IMR-90 (cell line): Measurements from ENCODE around the gene CEP135. TPM values are rescaled to one million over a fixed set of nuclear protein-coding genes. Genes with fewer than 3 reads are reported as not detected.

Source experiments
- ATAC-seq: fragments of 200-7000 bp; cut with Tn5 transposase; 2 replicates; pipeline ENCODE4 v1.9.1; 2020; ENCODE audit warnings: low read depth, mild to moderate bottlenecking, moderate library complexity
- BruUV-seq: library from RNA; stranded (reverse); fragments of 400-500 nt; replicated peaks from 2 replicates; lab custom pipeline; 2021; lab: Mats Ljungman, UMichigan
- CTCF ChIA-PET: fragments of 300-600 bp; formaldehyde crosslinking; extraction: SDS; loops from one replicate; lab custom pipeline; 2021; ENCODE audit warnings: antibody characterized with exemption; lab: Yijun Ruan, JAX
- POLR2A ChIA-PET: fragments of 300-600 bp; sonication (Branson Sonifier 250); formaldehyde crosslinking; loops from one replicate; lab custom pipeline; 2022; ENCODE audit warnings: antibody characterized with exemption; ENCODE audit not compliant: unreplicated experiment; lab: Charles Lee
- DNase-seq: peaks from one replicate; pipeline ENCODE4 v3.0.0; 2013
- H2AFZ ChIP-seq: replicated peaks from 2 replicates; pipeline ENCODE3; 2013; ENCODE audit warnings: low read length, mild to moderate bottlenecking; ENCODE audit not compliant: poor library complexity
- H2AK5ac ChIP-seq: 2 replicates; pipeline ENCODE4 v1.6.1; 2013; ENCODE audit warnings: low read depth, low read length, inconsistent platforms
- H2AK9ac ChIP-seq: replicated peaks from 2 replicates; pipeline ENCODE3; 2013; ENCODE audit warnings: mild to moderate bottlenecking, low read depth, low read length, moderate library complexity; ENCODE audit not compliant: poor library complexity
- H2BK120ac ChIP-seq: 2 replicates; pipeline ENCODE4 v1.6.1; 2013; ENCODE audit warnings: low read depth, low read length, inconsistent platforms
- H2BK15ac ChIP-seq: 3 replicates; pipeline ENCODE4 v1.6.1; 2013; ENCODE audit warnings: low read depth, low read length, inconsistent platforms
- H2BK20ac ChIP-seq: 2 replicates; pipeline ENCODE4 v1.6.1; 2013; ENCODE audit warnings: low read depth, mild to moderate bottlenecking, inconsistent platforms, low read length, moderate library complexity
- H2BK5ac ChIP-seq: 2 replicates; pipeline ENCODE4 v1.6.1; 2013; ENCODE audit warnings: mild to moderate bottlenecking, low read depth, low read length, inconsistent platforms; ENCODE audit not compliant: poor library complexity, severe bottlenecking
- H3K14ac ChIP-seq: replicated peaks from 2 replicates; pipeline ENCODE4 v1.6.1; 2013; ENCODE audit warnings: low read depth, low read length, inconsistent platforms
- H3K18ac ChIP-seq: 2 replicates; pipeline ENCODE4 v1.6.1; 2013; ENCODE audit warnings: low read depth, low read length, control low read depth
- H3K23ac ChIP-seq: 2 replicates; pipeline ENCODE4 v1.6.1; 2013; ENCODE audit warnings: low read depth, low read length, inconsistent platforms
- H3K27ac ChIP-seq: 2 replicates; pipeline ENCODE4 v1.5.1; 2013; ENCODE audit warnings: mild to moderate bottlenecking, control low read depth, low read length; ENCODE audit not compliant: insufficient read depth
- H3K27me3 ChIP-seq: 2 replicates; pipeline ENCODE4 v1.6.1; 2013; ENCODE audit warnings: low read length; ENCODE audit not compliant: control insufficient read depth, insufficient read depth
- H3K36me3 ChIP-seq: 2 replicates; pipeline ENCODE4 v1.6.1; 2013; ENCODE audit warnings: low read length, mixed read lengths; ENCODE audit not compliant: control insufficient read depth, insufficient read depth
- H3K4ac ChIP-seq: 2 replicates; pipeline ENCODE4 v1.6.1; 2013; ENCODE audit warnings: low read depth, low read length, inconsistent platforms
- H3K4me1 ChIP-seq: 2 replicates; pipeline ENCODE4 v1.6.1; 2013; ENCODE audit warnings: low read length, mixed read lengths; ENCODE audit not compliant: control insufficient read depth, insufficient read depth
- H3K4me2 ChIP-seq: 2 replicates; pipeline ENCODE4 v1.6.1; 2013; ENCODE audit warnings: low read depth, mild to moderate bottlenecking, control low read depth, low read length, moderate library complexity
- H3K4me3 ChIP-seq: 2 replicates; pipeline ENCODE4 v1.5.1; 2013; ENCODE audit warnings: low read depth, mild to moderate bottlenecking, control low read depth, low read length, moderate library complexity; ENCODE audit not compliant: insufficient read depth
- H3K56ac ChIP-seq: 2 replicates; pipeline ENCODE4 v1.6.1; 2013; ENCODE audit warnings: low read length, inconsistent platforms; ENCODE audit not compliant: insufficient read depth; ENCODE audit errors: extremely low read depth
- H3K79me1 ChIP-seq, 2 experiments: 2 replicates each; pipeline ENCODE4 v1.6.1; 2013; ENCODE audit warnings: low read length in 2 of 2, inconsistent platforms in 1 of 2, low read depth in 1 of 2
- H3K9ac ChIP-seq: 2 replicates; pipeline ENCODE4 v1.6.1; 2013; ENCODE audit warnings: low read depth, low read length, control low read depth
- H3K9me1 ChIP-seq: 2 replicates; pipeline ENCODE4 v1.6.1; 2013; ENCODE audit warnings: low read length, inconsistent platforms; ENCODE audit not compliant: insufficient read depth
- H3K9me3 ChIP-seq: 2 replicates; pipeline ENCODE4 v1.6.1; 2013; ENCODE audit warnings: low read length; ENCODE audit not compliant: control insufficient read depth, insufficient read depth
- H4K20me1 ChIP-seq: 2 replicates; pipeline ENCODE4 v1.6.1; 2013; ENCODE audit warnings: low read length, inconsistent platforms; ENCODE audit not compliant: insufficient read depth
- H4K5ac ChIP-seq: 2 replicates; pipeline ENCODE4 v1.6.1; 2013; ENCODE audit warnings: mild to moderate bottlenecking, low read depth, low read length, control low read depth
- H4K8ac ChIP-seq, 2 experiments: 2 replicates each; pipeline ENCODE4 v1.6.1; 2013; ENCODE audit warnings: low read depth in 2 of 2, low read length in 2 of 2, control low read depth in 1 of 2, inconsistent platforms in 1 of 2
- H4K91ac ChIP-seq: 2 replicates; pipeline ENCODE4 v1.6.1; 2013; ENCODE audit warnings: low read depth, low read length, inconsistent platforms; ENCODE audit not compliant: insufficient read depth
- BHLHE40 ChIP-seq: fragments of 150-350 bp; IDR thresholded peaks from 2 replicates; pipeline ENCODE4 v1.6.1; 2016; ENCODE audit warnings: mild to moderate bottlenecking, low read depth, low read length
- FOS ChIP-seq: fragments of 150-350 bp; IDR thresholded peaks from 2 replicates; pipeline ENCODE4 v1.6.1; 2016; ENCODE audit warnings: low read depth, low read length
- MAFK ChIP-seq: IDR thresholded peaks from 2 replicates; pipeline ENCODE4 v1.6.1; 2012; ENCODE audit warnings: low read depth, low read length, improper control_type of control experiment
- RAD21 ChIP-seq: IDR thresholded peaks from 2 replicates; pipeline ENCODE4 v1.6.1; 2012; ENCODE audit warnings: low read length, improper control_type of control experiment
- RCOR1 ChIP-seq: IDR thresholded peaks from 2 replicates; pipeline ENCODE4 v1.6.1; 2012; ENCODE audit warnings: mild to moderate bottlenecking, low read length, improper control_type of control experiment; ENCODE audit not compliant: insufficient replicate concordance
- RFX5 ChIP-seq: IDR thresholded peaks from 2 replicates; pipeline ENCODE4 v1.8.0; 2012; ENCODE audit warnings: low read depth, mild to moderate bottlenecking, low read length, moderate library complexity
- dilution Hi-C: fragments of 300-500 bp; cut with HindIII; formaldehyde crosslinking; loops from one replicate; pipeline ENCODE4 v1.14.3; 2018; ENCODE audit warnings: low sequenced_read_pairs; ENCODE audit not compliant: unreplicated experiment
- in situ Hi-C: fragments of 300-500 bp; cut with MboI; formaldehyde crosslinking; loops from 3 replicates; pipeline ENCODE4 v1.14.3; 2019; ENCODE audit warnings: low sequenced_read_pairs, inconsistent platforms, mixed read lengths
- intact Hi-C: fragments of 100-400 bp; cut with micrococcal nuclease; formaldehyde crosslinking; loops from 2 replicates; pipeline ENCODE4 v1.10.0; 2022
- polyA plus RNA-seq, 3 experiments: library from polyadenylated mRNA; depleted of rRNA; stranded (reverse); fragments of >200 nt; gene quantifications; 2 replicates each; pipeline ENCODE4 v1.2.3, GENCODE V29; 2012; ENCODE audit warnings: low replicate concordance in 1 of 3
- total RNA-seq: library from RNA; depleted of rRNA; stranded (reverse); fragments of >200 nt; gene quantifications from 2 replicates; pipeline ENCODE4 v1.2.3, GENCODE V29; 2012

CEP135 gene
- total and polyA plus RNA-seq, 2 of the 4 experiments (the other 2 are of a cell fraction) = 2.7 to 3.2 TPM

GRCh38 chr4:55926610-55927009 lies 22.1 kb upstream of the CEP135 start:
- no peaks in the 10 kb centered on the region for H3K9me3 ChIP-seq
- no peak overlapping the region for H2BK5ac ChIP-seq
- intact Hi-C loops (no loop called here), in situ Hi-C loops (no loop called here), dilution Hi-C loops (no loop called here)
- peaks cover 3% of the 10 kb centered on the region; the same call in 1 of the 2 replicates for H3K4me1 ChIP-seq
- DNase-seq (no peak), ATAC-seq (no peak)
- no peak overlapping the region for H2BK15ac ChIP-seq
- no peak overlapping the region for H3K4ac ChIP-seq
- no peak overlapping the region for H4K5ac ChIP-seq
- H3K14ac ChIP-seq = no peak overlapping the region
- no peak overlapping the region for H4K8ac ChIP-seq
- no peak overlapping the region for H3K4me3 ChIP-seq
- H4K91ac ChIP-seq = no peak overlapping the region
- BruUV-seq = no TSS peak
- no peak overlapping the region for H3K4me2 ChIP-seq
- no peak overlapping the region for H2AK9ac ChIP-seq
- no peak for TF ChIP-seq MAFK
- TF ChIP-seq RFX5 = no peak
- TF ChIP-seq RAD21 = no peak
- no peak for TF ChIP-seq FOS
- TF ChIP-seq BHLHE40 = no peak
- TF ChIP-seq RCOR1 = no peak
- H3K9ac ChIP-seq = no peak overlapping the region
- H3K56ac ChIP-seq = no peak overlapping the region
- H2BK20ac ChIP-seq = no peak overlapping the region
- H2BK120ac ChIP-seq = peak overlapping the region; percentile 24; the same call in 1 of the 2 replicates
- H3K36me3 ChIP-seq = no peaks in the 10 kb centered on the region
- no peak overlapping the region for H2AFZ ChIP-seq
- H4K20me1 ChIP-seq = no peaks in the 10 kb centered on the region
- no peaks in the 10 kb centered on the region for H3K27me3 ChIP-seq
- no peak overlapping the region for H3K27ac ChIP-seq
- H3K23ac ChIP-seq = no peak overlapping the region
- H3K9me1 ChIP-seq = peaks cover 6% of the 10 kb centered on the region; the same call in 1 of the 2 replicates
- no peaks in the 10 kb centered on the region for H3K79me1 ChIP-seq
- no peak overlapping the region for H3K18ac ChIP-seq
- H2AK5ac ChIP-seq = no peak overlapping the region
- ChIA-PET CTCF (interaction anchor here (0.6 to 1.7 kb wide), 4 partner anchors 9 to 509 kb away, joined by 3 to 4 read pairs (median 3); partner anchors contain the start of gene CEP135), POLR2A (no interaction called here)
